ENCODE results near the gene CDH24.

DNA sequence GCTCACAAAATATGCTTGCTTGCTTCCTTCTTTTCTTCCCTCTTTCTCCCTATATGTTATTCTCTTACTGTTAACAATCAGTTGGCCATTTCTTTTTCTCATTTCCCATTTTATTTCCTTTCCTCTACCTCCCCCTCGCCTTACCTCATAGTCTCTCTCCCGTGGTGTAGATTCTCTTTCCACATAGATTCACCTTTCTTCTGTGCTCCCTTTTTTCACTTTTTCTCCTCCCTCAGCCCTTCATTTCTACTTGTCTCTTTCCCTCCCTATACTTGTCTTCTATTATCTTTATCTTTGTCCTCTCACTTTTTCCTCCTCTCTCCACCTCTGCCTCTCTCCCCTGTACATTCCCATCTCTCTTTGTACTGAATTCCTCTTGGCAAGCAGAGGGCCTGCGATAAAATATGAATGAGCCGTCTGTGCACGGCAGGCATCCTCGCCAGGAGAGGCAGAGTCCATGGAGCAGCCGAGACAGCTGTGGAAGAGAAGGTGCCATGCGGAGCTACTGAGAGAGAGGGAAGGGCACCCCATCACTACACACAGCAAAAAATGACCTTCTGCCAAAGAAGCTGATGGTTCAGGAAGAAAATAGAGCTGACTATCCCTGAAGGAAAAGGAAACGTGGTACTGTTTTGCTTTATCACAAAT is 59.5 kb downstream of the CDH24 start:
- TF ChIP-seq, protein P1, sequence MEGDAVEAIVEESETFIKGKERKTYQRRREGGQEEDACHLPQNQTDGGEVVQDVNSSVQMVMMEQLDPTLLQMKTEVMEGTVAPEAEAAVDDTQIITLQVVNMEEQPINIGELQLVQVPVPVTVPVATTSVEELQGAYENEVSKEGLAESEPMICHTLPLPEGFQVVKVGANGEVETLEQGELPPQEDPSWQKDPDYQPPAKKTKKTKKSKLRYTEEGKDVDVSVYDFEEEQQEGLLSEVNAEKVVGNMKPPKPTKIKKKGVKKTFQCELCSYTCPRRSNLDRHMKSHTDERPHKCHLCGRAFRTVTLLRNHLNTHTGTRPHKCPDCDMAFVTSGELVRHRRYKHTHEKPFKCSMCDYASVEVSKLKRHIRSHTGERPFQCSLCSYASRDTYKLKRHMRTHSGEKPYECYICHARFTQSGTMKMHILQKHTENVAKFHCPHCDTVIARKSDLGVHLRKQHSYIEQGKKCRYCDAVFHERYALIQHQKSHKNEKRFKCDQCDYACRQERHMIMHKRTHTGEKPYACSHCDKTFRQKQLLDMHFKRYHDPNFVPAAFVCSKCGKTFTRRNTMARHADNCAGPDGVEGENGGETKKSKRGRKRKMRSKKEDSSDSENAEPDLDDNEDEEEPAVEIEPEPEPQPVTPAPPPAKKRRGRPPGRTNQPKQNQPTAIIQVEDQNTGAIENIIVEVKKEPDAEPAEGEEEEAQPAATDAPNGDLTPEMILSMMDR (IDR thresholded peaks at IDR 0.05; ENCODE audit: extremely low read depth in 1 of 2, insufficient read depth in 1 of 2, low read depth in 1 of 2, low read length in 2 of 2): no peak
- no peak for TF ChIP-seq EZH2 (IDR thresholded peaks at IDR 0.05; ENCODE audit: borderline replicate concordance, low read depth, low read length, severe bottlenecking)
- TF ChIP-seq POLR2AphosphoS5 (IDR thresholded peaks at IDR 0.05; ENCODE audit: insufficient read depth, low read depth, low read length): no peak
- no peak for TF ChIP-seq POLR2A (IDR thresholded peaks at IDR 0.05; ENCODE audit: low read depth, low read length)
- TF ChIP-seq FOS (IDR thresholded peaks at IDR 0.05; ENCODE audit: borderline replicate concordance, insufficient read depth, low read length): no peak
